ENCODE data around the gene CFB.

The CFB gene

GRCh38 chr6:31966506-31966905 is 20.6 kb downstream of the CFB start:
- TF ChIP-seq CTCF (IDR thresholded peaks at IDR 0.05; ENCODE audit: low read depth, low read length) = no peak
- no peak for DNase-seq (ENCODE audit: low read depth, low spot score)
- in situ Hi-C loops (cut with HindIII; ENCODE audit: low sequenced_read_pairs) = no loop called here
- no peak overlapping the region for H3K4me3 ChIP-seq (ENCODE audit: low read depth, low read length)

- H3K4me3 ChIP-seq (ENCODE audit: low read depth, low read length) = no peak overlapping the region
- no peak for DNase-seq (ENCODE audit: low read depth, low spot score)
- no peak for TF ChIP-seq CTCF (IDR thresholded peaks at IDR 0.05; ENCODE audit: low read depth, low read length)
- in situ Hi-C loops (cut with HindIII; ENCODE audit: low sequenced_read_pairs) = no loop called here
Observed at GRCh38 chr6:31966997-31967925, 21.4 kb downstream of the CFB start.

- no peak for DNase-seq (ENCODE audit: low read depth, low spot score)
- in situ Hi-C loops (cut with HindIII; ENCODE audit: low sequenced_read_pairs) = no loop called here
- no peak overlapping the region for H3K4me3 ChIP-seq (ENCODE audit: low read depth, low read length)
- no peak for TF ChIP-seq CTCF (IDR thresholded peaks at IDR 0.05; ENCODE audit: low read depth, low read length)
Observed at GRCh38 chr6:31967926-31968320, 22.0 kb downstream of the CFB start.

- DNase-seq (ENCODE audit: low read depth, low spot score) = no peak
- in situ Hi-C loops (cut with HindIII; ENCODE audit: low sequenced_read_pairs) = no loop called here
- TF ChIP-seq CTCF (IDR thresholded peaks at IDR 0.05; ENCODE audit: low read depth, low read length) = no peak
- no peak overlapping the region for H3K4me3 ChIP-seq (ENCODE audit: low read depth, low read length)
Observed at GRCh38 chr6:31968326-31968725, 22.4 kb downstream of the CFB start.

GRCh38 chr6:31968791-31969711 is 23.2 kb downstream of the CFB start:
- in situ Hi-C loops (cut with HindIII; ENCODE audit: low sequenced_read_pairs) = no loop called here
- no peak for TF ChIP-seq CTCF (IDR thresholded peaks at IDR 0.05; ENCODE audit: low read depth, low read length)
- H3K4me3 ChIP-seq (ENCODE audit: low read depth, low read length) = no peak overlapping the region
- DNase-seq (ENCODE audit: low read depth, low spot score) = no peak

- no peak for TF ChIP-seq CTCF (IDR thresholded peaks at IDR 0.05; ENCODE audit: low read depth, low read length)
- no peak for DNase-seq (ENCODE audit: low read depth, low spot score)
- H3K4me3 ChIP-seq (ENCODE audit: low read depth, low read length) = peak overlapping the region; percentile 91
- in situ Hi-C loops (cut with HindIII; ENCODE audit: low sequenced_read_pairs) = no loop called here
Observed at GRCh38 chr6:31969712-31970603, 24.1 kb downstream of the CFB start.
